SU-DHL-6 (cell line): ENCODE measurements around the gene STRIT1.

Experiments
- CTCF ChIP-seq: fragments of 200-600 bp; sonication (generic); IDR thresholded peaks from one replicate; pipeline ENCODE4 v1.5.1; 2017; ENCODE audit warnings: antibody characterized with exemption, mild to moderate bottlenecking, low read length, moderate library complexity; ENCODE audit not compliant: insufficient read depth, poor library complexity, severe bottlenecking
- EZH2phosphoT487 ChIP-seq: fragments of 200-600 bp; sonication (generic), shearing (Covaris generic); conservative IDR thresholded peaks from 2 replicates; pipeline ENCODE4 v1.6.1; 2018; ENCODE audit warnings: mild to moderate bottlenecking, antibody characterized with exemption, low read length, moderate library complexity, mixed read lengths

GRCh38 chr3:155334914-155335723 is 41.6 kb upstream of the STRIT1 start:
- TF ChIP-seq CTCF (no peak), EZH2phosphoT487 (no peak)
